Large intestine (tissue), 3 donors: ENCODE measurements around the gene SMAP1. TPM values are rescaled to one million over a fixed set of nuclear protein-coding genes. Genes with fewer than 3 reads are reported as not detected.
A peak's percentile ranks its signal among the peaks of the same experiment; 100 is the strongest.

Source experiments
- DNase-seq, 2 donors: peaks; one replicate each; pipeline versions ENCODE4 v3.0.0 to v3.0.0-alpha.2; 2013
- H3K27ac ChIP-seq: one replicate; pipeline ENCODE4 v1.5.1; 2013; ENCODE audit warnings: low read length
- H3K27me3 ChIP-seq: 2 replicates; pipeline ENCODE4 v1.6.1; 2013; ENCODE audit warnings: low read length; ENCODE audit not compliant: control insufficient read depth, insufficient read depth
- H3K36me3 ChIP-seq: 2 replicates; pipeline ENCODE4 v1.6.1; 2013; ENCODE audit warnings: low read length; ENCODE audit not compliant: control insufficient read depth, insufficient read depth
- H3K4me1 ChIP-seq: one replicate; pipeline ENCODE4 v1.6.1; 2013; ENCODE audit warnings: low read length; ENCODE audit not compliant: control insufficient read depth, insufficient read depth
- H3K4me3 ChIP-seq: one replicate; pipeline ENCODE4 v1.5.1; 2013; ENCODE audit warnings: low read length
- H3K9me3 ChIP-seq: one replicate; pipeline ENCODE4 v1.6.1; 2013; ENCODE audit warnings: mild to moderate bottlenecking, low read depth, low read length, moderate library complexity; ENCODE audit not compliant: control insufficient read depth
- WGBS: methylation state at CpG from one replicate; pipeline ENCODE4 v1.1.5; 2013; ENCODE audit warnings: low lambda C conversion rate; ENCODE audit not compliant: insufficient coverage; 5-methylcytosine and 5-hydroxymethylcytosine counted together
- polyA plus RNA-seq: library from polyadenylated mRNA; unstranded; fragments of 120-200 nt; gene quantifications from one replicate; pipeline ENCODE4 v1.2.1, GENCODE V29; 2013

Gene SMAP1
- polyA plus RNA-seq, 1 donor: 38.9 TPM

DNA sequence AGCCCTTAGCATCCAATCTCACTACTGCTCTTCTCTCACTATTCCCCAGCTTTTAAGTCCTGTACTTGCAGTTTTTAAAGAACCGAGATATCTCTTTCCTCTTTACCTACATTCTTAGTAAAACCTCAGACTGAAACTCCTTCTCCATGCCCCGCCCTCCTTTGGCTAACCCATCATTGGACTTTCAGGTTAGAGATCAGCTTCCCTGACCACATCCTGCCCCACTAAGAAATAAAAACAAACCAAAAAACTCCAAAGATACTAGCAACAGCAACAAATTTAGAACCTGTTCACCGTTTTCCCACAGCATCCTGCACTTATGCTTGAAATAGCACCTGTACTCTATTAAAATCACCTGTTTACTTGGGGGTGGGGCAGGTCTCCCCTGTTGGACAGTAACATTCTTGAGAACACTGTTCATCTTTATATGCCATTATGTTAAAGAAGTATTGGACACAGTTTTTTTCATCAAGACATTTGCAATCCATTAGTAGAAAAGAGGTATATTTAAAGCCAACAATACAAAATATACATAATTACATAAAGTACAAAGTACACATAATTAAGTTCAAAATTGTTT, 16.3 kb upstream of the SMAP1 start:
- DNase-seq: peak in 1 of 2 donors; percentile 7
- 90% methylated on average over 2 of the region's 3 CpGs for WGBS
- Histone ChIP-seq H3K36me3 (no peaks in the 10 kb centered on the region), H3K27me3 (no peaks in the 10 kb centered on the region), H3K9me3 (no peaks in the 10 kb centered on the region), H3K27ac (no peak overlapping the region), H3K4me1 (no peaks in the 10 kb centered on the region), H3K4me3 (no peak overlapping the region)

- Histone ChIP-seq H3K27me3 (no peaks in the 10 kb centered on the region), H3K9me3 (no peaks in the 10 kb centered on the region), H3K4me3 (no peak overlapping the region), H3K27ac (no peak overlapping the region), H3K4me1 (no peaks in the 10 kb centered on the region), H3K36me3 (no peaks in the 10 kb centered on the region)
- no CpG with 5 or more reads among the region's 1 CpG for WGBS
- DNase-seq: no peak
These were observed 15.5 kb upstream of the SMAP1 start for GRCh38 chr6:70652216-70652615.

- H3K27me3 ChIP-seq: peaks cover 2% of the 10 kb centered on the region
- WGBS: no CpG with 5 or more reads among the region's 3 CpGs
- no peak for DNase-seq
- no peaks in the 10 kb centered on the region for H3K36me3 ChIP-seq
- no peak overlapping the region for H3K4me3 ChIP-seq
- H3K4me1 ChIP-seq: no peaks in the 10 kb centered on the region
- no peak overlapping the region for H3K27ac ChIP-seq
- no peaks in the 10 kb centered on the region for H3K9me3 ChIP-seq
These were observed 10.0 kb upstream of the SMAP1 start for GRCh38 chr6:70657706-70658105.

- Histone ChIP-seq H3K9me3 (no peaks in the 10 kb centered on the region), H3K36me3 (no peaks in the 10 kb centered on the region), H3K27me3 (peaks cover 2% of the 10 kb centered on the region), H3K4me3 (no peak overlapping the region), H3K27ac (no peak overlapping the region), H3K4me1 (peaks cover 7% of the 10 kb centered on the region)
- 80% methylated on average over 1 of the region's 6 CpGs for WGBS
- no peak for DNase-seq
These were observed 3.7 kb upstream of the SMAP1 start for GRCh38 chr6:70663881-70664466.

DNA sequence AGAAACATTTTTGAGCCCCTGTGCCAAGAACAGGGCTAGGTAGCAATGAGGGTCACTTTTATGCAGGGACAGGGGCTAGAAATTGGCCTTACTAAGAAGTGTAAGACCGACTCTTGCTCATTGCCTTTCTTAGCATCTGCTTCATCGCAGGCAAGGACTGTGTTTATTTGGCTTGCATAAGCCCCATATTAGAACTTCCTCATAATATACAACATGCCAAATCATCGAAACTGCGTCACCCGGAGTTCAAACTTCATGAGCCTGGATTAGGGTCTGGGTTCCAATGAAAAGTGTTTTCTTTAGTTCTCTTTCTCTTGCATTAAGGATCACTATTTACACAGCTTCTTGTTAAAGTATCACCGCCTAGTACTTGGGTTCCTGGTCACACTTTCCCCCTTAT, 977 bp upstream of the SMAP1 start:
- WGBS: no CpG with 5 or more reads among the region's 6 CpGs
- H3K4me1 ChIP-seq: peaks cover 10% of the 10 kb centered on the region
- H3K27me3 ChIP-seq: peaks cover 1% of the 10 kb centered on the region
- peak overlapping the region; percentile 74 for H3K27ac ChIP-seq
- H3K36me3 ChIP-seq: no peaks in the 10 kb centered on the region
- no peak overlapping the region for H3K4me3 ChIP-seq
- H3K9me3 ChIP-seq: no peaks in the 10 kb centered on the region
- DNase-seq: no peak

DNA sequence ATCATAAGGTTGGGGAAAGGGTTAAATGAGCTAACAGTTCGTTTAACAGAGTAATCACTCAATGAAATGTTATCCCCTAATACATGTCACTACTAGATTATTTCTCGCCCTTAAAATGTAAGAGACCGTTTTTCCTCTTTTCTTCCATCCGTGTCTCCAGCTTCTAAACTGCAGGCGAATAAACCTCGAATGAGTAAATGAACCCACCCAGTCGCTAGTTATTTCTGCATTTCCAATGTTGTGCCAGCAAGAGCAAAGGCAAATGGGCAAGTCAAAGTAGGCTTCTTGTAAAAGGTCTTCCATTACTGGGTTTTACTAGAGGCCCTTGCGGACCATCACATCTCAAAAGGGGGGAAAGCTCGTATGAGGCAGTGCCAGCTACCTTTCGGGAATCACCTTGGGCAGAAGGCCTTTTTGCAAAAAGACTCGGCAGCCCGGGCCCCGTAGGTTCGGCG, 400 bp upstream of the SMAP1 start:
- no peaks in the 10 kb centered on the region for H3K9me3 ChIP-seq
- H3K27me3 ChIP-seq: no peaks in the 10 kb centered on the region
- no peak for DNase-seq
- peaks cover 10% of the 10 kb centered on the region for H3K4me1 ChIP-seq
- H3K36me3 ChIP-seq: no peaks in the 10 kb centered on the region
- H3K27ac ChIP-seq: peak overlapping the region; percentile 74
- WGBS: 30% methylated on average over 2 of the region's 15 CpGs
- peak overlapping the region; percentile 69 for H3K4me3 ChIP-seq

- Histone ChIP-seq H3K4me3 (peak overlapping the region; percentile 69), H3K27me3 (no peaks in the 10 kb centered on the region), H3K4me1 (peaks cover 10% of the 10 kb centered on the region), H3K9me3 (no peaks in the 10 kb centered on the region), H3K36me3 (no peaks in the 10 kb centered on the region), H3K27ac (peak overlapping the region; percentile 93)
- WGBS: no CpG with 5 or more reads among the region's 8 CpGs
- DNase-seq: no peak
These were observed 773 bp downstream of the SMAP1 start for GRCh38 chr6:70668499-70668812.

GRCh38 chr6:70669133-70669532, 1.4 kb downstream of the SMAP1 start:
- 37% methylated on average over 2 of the region's 4 CpGs for WGBS
- H3K36me3 ChIP-seq: no peaks in the 10 kb centered on the region
- H3K27me3 ChIP-seq: no peaks in the 10 kb centered on the region
- H3K27ac ChIP-seq: peak overlapping the region; percentile 93
- H3K4me3 ChIP-seq: peak overlapping the region; percentile 69
- H3K4me1 ChIP-seq: peaks cover 10% of the 10 kb centered on the region
- H3K9me3 ChIP-seq: no peaks in the 10 kb centered on the region
- DNase-seq: peak; percentile 47 to 73

- H3K27ac ChIP-seq: no peak overlapping the region
- no peaks in the 10 kb centered on the region for H3K27me3 ChIP-seq
- no peaks in the 10 kb centered on the region for H3K9me3 ChIP-seq
- H3K4me3 ChIP-seq: no peak overlapping the region
- peaks cover 4% of the 10 kb centered on the region for H3K4me1 ChIP-seq
- DNase-seq: no peak
- H3K36me3 ChIP-seq: no peaks in the 10 kb centered on the region
- WGBS: no CpG with 5 or more reads among the region's 1 CpG
These were observed 4.9 kb downstream of the SMAP1 start for GRCh38 chr6:70672549-70672948.

DNA sequence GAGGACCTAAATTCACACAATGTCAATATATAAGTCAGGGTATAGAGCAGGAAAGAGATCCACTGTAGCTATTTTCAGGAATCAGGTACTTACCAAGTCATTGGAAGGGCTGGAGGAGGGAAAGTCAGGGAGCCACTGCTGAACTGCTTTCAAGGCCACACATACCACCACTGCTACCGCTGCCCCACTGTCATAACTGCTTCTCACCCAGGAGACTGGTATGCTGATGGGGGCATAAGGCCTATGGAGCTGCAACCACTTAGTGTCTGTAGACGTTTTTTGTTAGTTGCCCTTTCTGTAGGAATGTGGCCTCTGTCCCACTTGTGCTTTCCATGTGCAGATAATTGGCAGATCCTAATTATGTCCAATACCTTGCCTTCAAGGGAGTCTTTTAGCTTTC, 5.4 kb downstream of the SMAP1 start:
- no peak overlapping the region for H3K27ac ChIP-seq
- no peaks in the 10 kb centered on the region for H3K36me3 ChIP-seq
- no CpG with 5 or more reads among the region's 2 CpGs for WGBS
- H3K4me1 ChIP-seq: peaks cover 4% of the 10 kb centered on the region
- no peak overlapping the region for H3K4me3 ChIP-seq
- H3K27me3 ChIP-seq: no peaks in the 10 kb centered on the region
- peak in 1 of 2 donors; percentile 10 for DNase-seq
- no peaks in the 10 kb centered on the region for H3K9me3 ChIP-seq

GRCh38 chr6:70673601-70674000, 5.9 kb downstream of the SMAP1 start:
- Histone ChIP-seq H3K4me1 (peaks cover 4% of the 10 kb centered on the region), H3K4me3 (no peak overlapping the region), H3K27me3 (no peaks in the 10 kb centered on the region), H3K9me3 (peaks cover 2% of the 10 kb centered on the region), H3K36me3 (no peaks in the 10 kb centered on the region), H3K27ac (no peak overlapping the region)
- no CpG with 5 or more reads among the region's 1 CpG for WGBS
- no peak for DNase-seq
